Measurements from ENCODE around the gene RAB20.
"Not testable (repeated sequence)": the region's sequence is repeated elsewhere in the genome, so short reads cannot be mapped to it uniquely, and the experiment has no call there.

Gene RAB20

GRCh38 chr13:110492679-110493593, 68.6 kb downstream of the RAB20 start:
- DNase-seq (ENCODE audit: low read depth in 1 of 2, low spot score in 1 of 2): no peak

GRCh38 chr13:110491869-110492678, 69.4 kb downstream of the RAB20 start:
- DNase-seq (ENCODE audit: low read depth in 1 of 2, low spot score in 1 of 2): no peak

- DNase-seq (ENCODE audit: low read depth in 1 of 2, low spot score in 1 of 2): no peak
Observed at GRCh38 chr13:110490009-110490770, 71.3 kb downstream of the RAB20 start.

GRCh38 chr13:110486880-110487279, 74.6 kb downstream of the RAB20 start:
- DNase-seq (ENCODE audit: low read depth in 1 of 2, low spot score in 1 of 2): not testable (repeated sequence)

GRCh38 chr13:110486061-110486715, 75.3 kb downstream of the RAB20 start:
- no peak for DNase-seq (ENCODE audit: low read depth in 1 of 2, low spot score in 1 of 2)

- no peak for DNase-seq (ENCODE audit: low read depth in 1 of 2, low spot score in 1 of 2)
Observed at GRCh38 chr13:110485604-110486003, 75.9 kb downstream of the RAB20 start.

- DNase-seq (ENCODE audit: low read depth in 1 of 2, low spot score in 1 of 2): no peak
Observed at GRCh38 chr13:110484290-110485048, 77.1 kb downstream of the RAB20 start.

GRCh38 chr13:110483386-110483968, 78.0 kb downstream of the RAB20 start:
- no peak for DNase-seq (ENCODE audit: low read depth in 1 of 2, low spot score in 1 of 2)

GRCh38 chr13:110480161-110480560, 81.4 kb downstream of the RAB20 start:
- no peak for DNase-seq (ENCODE audit: low read depth in 1 of 2, low spot score in 1 of 2)

GRCh38 chr13:110479648-110480047, 81.9 kb downstream of the RAB20 start:
- no peak for DNase-seq (ENCODE audit: low read depth in 1 of 2, low spot score in 1 of 2)

GRCh38 chr13:110479215-110479545, 82.3 kb downstream of the RAB20 start:
- no peak for DNase-seq (ENCODE audit: low read depth in 1 of 2, low spot score in 1 of 2)

- no peak for DNase-seq (ENCODE audit: low read depth in 1 of 2, low spot score in 1 of 2)
Observed at GRCh38 chr13:110478405-110479214, 82.9 kb downstream of the RAB20 start.

GRCh38 chr13:110477706-110478245, 83.7 kb downstream of the RAB20 start:
- no peak for DNase-seq (ENCODE audit: low read depth in 1 of 2, low spot score in 1 of 2)

GRCh38 chr13:110476220-110476617, 85.3 kb downstream of the RAB20 start:
- no peak for DNase-seq (ENCODE audit: low read depth in 1 of 2, low spot score in 1 of 2)

- no peak for DNase-seq (ENCODE audit: low read depth in 1 of 2, low spot score in 1 of 2)
Observed at GRCh38 chr13:110475550-110476219, 85.8 kb downstream of the RAB20 start.

- DNase-seq (ENCODE audit: low read depth in 1 of 2, low spot score in 1 of 2): no peak
Observed at GRCh38 chr13:110475117-110475516, 86.4 kb downstream of the RAB20 start.

GRCh38 chr13:110474713-110475112, 86.8 kb downstream of the RAB20 start:
- DNase-seq (ENCODE audit: low read depth in 1 of 2, low spot score in 1 of 2): no peak
